Measurements from ENCODE around the gene MLLT6.

MLLT6 gene

DNA sequence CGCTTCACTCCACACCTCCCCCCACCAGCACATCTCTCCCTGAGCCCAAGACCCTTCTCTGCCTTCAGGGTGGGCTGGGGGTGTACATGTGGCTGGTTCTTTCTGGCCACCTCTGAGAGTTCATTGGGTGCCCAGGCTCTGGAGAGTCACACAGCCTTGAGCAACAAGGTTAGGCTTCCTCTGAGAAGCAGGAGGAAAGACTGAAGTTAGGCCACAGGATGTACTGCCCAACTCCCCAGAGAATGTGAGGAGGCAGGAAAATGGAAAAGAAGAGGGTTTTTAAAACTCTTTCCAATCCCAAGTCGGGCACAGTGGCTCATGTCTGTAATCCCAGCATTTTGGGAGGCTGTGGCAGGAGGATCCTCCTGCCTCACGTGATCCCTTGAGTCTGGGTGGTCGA is 35.7 kb downstream of the MLLT6 start:
- H3K4me3 ChIP-seq (ENCODE audit: low read length), result no peak overlapping the region
- peaks cover 7% of the 10 kb centered on the region for H4K20me1 ChIP-seq (ENCODE audit: insufficient read depth, low read length)
- no peaks in the 10 kb centered on the region for H3K9me3 ChIP-seq (ENCODE audit: insufficient read depth, low read length)
- no peak overlapping the region for H3K4me2 ChIP-seq (ENCODE audit: low read length)
- no peaks in the 10 kb centered on the region for H3K27me3 ChIP-seq (ENCODE audit: low read depth, low read length)
- H2AFZ ChIP-seq (ENCODE audit: low read depth, low read length), result no peak overlapping the region
- H3K9ac ChIP-seq (ENCODE audit: low read length), result no peak overlapping the region
- peaks cover 21% of the 10 kb centered on the region for H3K36me3 ChIP-seq (replicated peaks; ENCODE audit: low read depth, low read length)
- H3K4me1 ChIP-seq (ENCODE audit: low read length), result peaks cover 5% of the 10 kb centered on the region
- no peak overlapping the region for H3K27ac ChIP-seq (ENCODE audit: low read length)
- TF ChIP-seq EZH2phosphoT487 (IDR thresholded peaks at IDR 0.05; ENCODE audit: low read depth), result no peak
- TF ChIP-seq, protein P1, sequence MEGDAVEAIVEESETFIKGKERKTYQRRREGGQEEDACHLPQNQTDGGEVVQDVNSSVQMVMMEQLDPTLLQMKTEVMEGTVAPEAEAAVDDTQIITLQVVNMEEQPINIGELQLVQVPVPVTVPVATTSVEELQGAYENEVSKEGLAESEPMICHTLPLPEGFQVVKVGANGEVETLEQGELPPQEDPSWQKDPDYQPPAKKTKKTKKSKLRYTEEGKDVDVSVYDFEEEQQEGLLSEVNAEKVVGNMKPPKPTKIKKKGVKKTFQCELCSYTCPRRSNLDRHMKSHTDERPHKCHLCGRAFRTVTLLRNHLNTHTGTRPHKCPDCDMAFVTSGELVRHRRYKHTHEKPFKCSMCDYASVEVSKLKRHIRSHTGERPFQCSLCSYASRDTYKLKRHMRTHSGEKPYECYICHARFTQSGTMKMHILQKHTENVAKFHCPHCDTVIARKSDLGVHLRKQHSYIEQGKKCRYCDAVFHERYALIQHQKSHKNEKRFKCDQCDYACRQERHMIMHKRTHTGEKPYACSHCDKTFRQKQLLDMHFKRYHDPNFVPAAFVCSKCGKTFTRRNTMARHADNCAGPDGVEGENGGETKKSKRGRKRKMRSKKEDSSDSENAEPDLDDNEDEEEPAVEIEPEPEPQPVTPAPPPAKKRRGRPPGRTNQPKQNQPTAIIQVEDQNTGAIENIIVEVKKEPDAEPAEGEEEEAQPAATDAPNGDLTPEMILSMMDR (IDR thresholded peaks at IDR 0.05; ENCODE audit: low read depth, low read length), result no peak
- peaks cover 48% of the 10 kb centered on the region for H3K79me2 ChIP-seq (ENCODE audit: low read length)

DNA sequence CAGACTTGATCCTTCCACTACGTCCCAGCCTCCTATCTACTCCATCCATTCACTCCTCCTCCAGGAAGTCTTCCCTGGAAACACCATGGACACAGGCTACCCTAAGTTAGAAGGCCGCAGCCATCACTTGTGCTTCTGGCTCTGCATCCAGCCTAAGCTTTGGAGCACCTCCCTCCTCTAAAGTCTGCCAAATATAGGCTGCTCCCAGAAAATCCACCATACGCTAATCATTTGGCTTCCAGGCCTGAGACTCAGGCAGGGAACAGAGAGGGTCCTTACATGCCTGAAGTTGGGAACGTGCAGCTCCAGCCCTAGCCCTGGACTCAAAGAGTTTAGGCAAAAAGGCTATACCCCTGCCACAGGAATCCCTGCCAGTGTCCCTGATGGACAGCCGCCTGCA is 36.4 kb downstream of the MLLT6 start:
- Histone ChIP-seq H3K9ac (ENCODE audit: low read length) (no peak overlapping the region), H3K27ac (ENCODE audit: low read length) (no peak overlapping the region), H3K4me3 (ENCODE audit: low read length) (no peak overlapping the region), H3K79me2 (ENCODE audit: low read length) (peaks cover 55% of the 10 kb centered on the region), H3K9me3 (ENCODE audit: insufficient read depth, low read length) (no peaks in the 10 kb centered on the region), H2AFZ (ENCODE audit: low read depth, low read length) (no peak overlapping the region), H3K36me3 (replicated peaks; ENCODE audit: low read depth, low read length) (peaks cover 21% of the 10 kb centered on the region), H4K20me1 (ENCODE audit: insufficient read depth, low read length) (peaks cover 9% of the 10 kb centered on the region), H3K27me3 (ENCODE audit: low read depth, low read length) (no peaks in the 10 kb centered on the region), H3K4me1 (ENCODE audit: low read length) (peaks cover 11% of the 10 kb centered on the region), H3K4me2 (ENCODE audit: low read length) (no peak overlapping the region)
- TF ChIP-seq, protein P1 (IDR thresholded peaks at IDR 0.05; ENCODE audit: low read depth, low read length), result no peak
- no peak for TF ChIP-seq EZH2phosphoT487 (IDR thresholded peaks at IDR 0.05; ENCODE audit: low read depth)

DNA sequence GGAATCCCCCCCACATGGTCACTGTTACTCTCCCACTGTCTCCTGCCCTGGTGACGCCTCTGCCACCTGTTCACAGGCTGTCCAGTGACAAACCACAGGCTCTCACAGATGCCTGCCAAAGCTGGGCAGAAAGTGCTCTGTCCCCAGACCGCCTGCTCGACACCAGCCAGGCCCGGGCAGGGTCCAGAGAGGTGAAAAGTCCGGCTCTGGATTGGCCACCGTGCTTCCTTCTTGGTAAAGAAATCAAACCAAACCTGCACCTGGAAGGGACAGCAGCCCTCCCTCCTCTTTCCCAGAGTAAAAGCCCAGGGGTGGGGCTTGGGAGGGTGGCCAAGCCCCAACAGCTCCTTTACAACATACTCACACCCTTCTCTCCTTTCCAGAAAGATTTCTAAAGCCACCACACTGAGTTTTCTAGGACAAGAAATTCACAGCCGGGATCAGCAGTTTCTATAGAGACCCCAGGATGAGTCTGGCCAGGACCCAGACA is 36.9 kb downstream of the MLLT6 start:
- Histone ChIP-seq H2AFZ (ENCODE audit: low read depth, low read length) (no peak overlapping the region), H4K20me1 (ENCODE audit: insufficient read depth, low read length) (peaks cover 9% of the 10 kb centered on the region), H3K9me3 (ENCODE audit: insufficient read depth, low read length) (no peaks in the 10 kb centered on the region), H3K79me2 (ENCODE audit: low read length) (peaks cover 60% of the 10 kb centered on the region), H3K9ac (ENCODE audit: low read length) (no peak overlapping the region), H3K4me1 (ENCODE audit: low read length) (peaks cover 14% of the 10 kb centered on the region), H3K4me2 (ENCODE audit: low read length) (no peak overlapping the region), H3K27me3 (ENCODE audit: low read depth, low read length) (no peaks in the 10 kb centered on the region), H3K27ac (ENCODE audit: low read length) (no peak overlapping the region), H3K36me3 (replicated peaks; ENCODE audit: low read depth, low read length) (peaks cover 21% of the 10 kb centered on the region), H3K4me3 (ENCODE audit: low read length) (no peak overlapping the region)
- no peak for TF ChIP-seq EZH2phosphoT487 (IDR thresholded peaks at IDR 0.05; ENCODE audit: low read depth)
- TF ChIP-seq, protein P1 (IDR thresholded peaks at IDR 0.05; ENCODE audit: low read depth, low read length), result no peak

DNA sequence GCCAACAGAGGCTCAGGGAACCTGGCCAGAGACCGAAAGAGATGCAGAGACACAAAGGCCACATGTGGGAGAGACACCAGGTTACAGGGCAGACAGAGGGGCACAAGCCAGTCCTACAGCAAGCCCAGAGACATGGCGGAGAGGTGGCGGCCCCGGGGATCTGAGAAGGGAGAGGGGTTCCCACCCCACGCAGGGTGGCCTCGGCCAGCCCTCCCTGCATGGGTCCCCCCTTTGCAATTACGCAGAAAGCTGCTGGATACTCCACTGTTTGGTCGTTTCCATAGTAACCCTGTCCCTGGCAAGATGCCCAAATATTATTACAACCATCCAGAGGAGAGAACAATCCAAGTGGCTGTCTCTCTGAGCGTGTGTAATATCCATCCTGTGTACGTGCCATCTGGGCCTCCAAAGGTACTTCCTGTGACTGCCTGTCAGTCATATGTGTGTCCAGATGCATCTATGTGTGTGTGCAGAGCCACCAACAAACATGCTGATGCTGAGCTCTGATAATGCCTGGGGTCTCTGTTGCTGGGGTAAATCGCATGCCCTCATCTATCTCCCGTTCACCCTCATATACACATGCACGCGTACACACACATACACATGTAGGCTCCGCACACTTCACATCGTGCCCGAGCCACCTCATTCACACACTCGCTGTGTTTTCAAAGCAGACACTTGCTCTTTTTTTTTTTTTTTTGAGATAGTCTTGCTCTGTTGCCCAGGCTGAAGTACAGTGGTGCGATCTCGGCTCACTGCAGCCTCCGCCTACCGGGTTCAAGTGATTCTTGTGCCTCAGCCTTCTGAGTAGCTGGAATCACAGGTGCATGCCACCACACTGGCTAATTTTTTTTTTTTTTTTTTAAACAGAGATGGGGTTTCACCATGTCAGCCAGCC is 37.6 kb downstream of the MLLT6 start:
- H3K27me3 ChIP-seq (ENCODE audit: low read depth, low read length), result no peaks in the 10 kb centered on the region
- peaks cover 14% of the 10 kb centered on the region for H3K4me1 ChIP-seq (ENCODE audit: low read length)
- H3K4me3 ChIP-seq (ENCODE audit: low read length), result no peak overlapping the region
- no peak overlapping the region for H3K27ac ChIP-seq (ENCODE audit: low read length)
- TF ChIP-seq, protein P1 (IDR thresholded peaks at IDR 0.05; ENCODE audit: low read depth, low read length), result no peak
- no peak for TF ChIP-seq EZH2phosphoT487 (IDR thresholded peaks at IDR 0.05; ENCODE audit: low read depth)
- H3K36me3 ChIP-seq (replicated peaks; ENCODE audit: low read depth, low read length), result peaks cover 21% of the 10 kb centered on the region
- no peak overlapping the region for H3K9ac ChIP-seq (ENCODE audit: low read length)
- H3K9me3 ChIP-seq (ENCODE audit: insufficient read depth, low read length), result no peaks in the 10 kb centered on the region
- H2AFZ ChIP-seq (ENCODE audit: low read depth, low read length), result no peak overlapping the region
- H3K79me2 ChIP-seq (ENCODE audit: low read length), result peaks cover 65% of the 10 kb centered on the region
- peaks cover 9% of the 10 kb centered on the region for H4K20me1 ChIP-seq (ENCODE audit: insufficient read depth, low read length)
- no peak overlapping the region for H3K4me2 ChIP-seq (ENCODE audit: low read length)

All from OCI-LY3 (cell line).